H1 (cell line): ENCODE measurements around the gene STARD6. TPM values are rescaled to one million over a fixed set of nuclear protein-coding genes. Genes with fewer than 3 reads are reported as not detected.

Source experiments
- CTCF ChIA-PET: fragments of 300-600 bp; sonication (Branson Sonifier 250); formaldehyde crosslinking; loops from one replicate; lab custom pipeline; 2021; ENCODE audit not compliant: partially characterized antibody; lab: Charles Lee
- POLR2A ChIA-PET: fragments of 300-600 bp; sonication (Branson Sonifier 250); formaldehyde crosslinking; loops from one replicate; lab custom pipeline; 2021; ENCODE audit warnings: inconsistent platforms; ENCODE audit not compliant: partially characterized antibody; lab: Charles Lee
- DNase-seq, 2 experiments: peaks; one replicate each; pipeline versions ENCODE4 v3.0.0 to v3.0.0-alpha.2; 2010 to 2022; ENCODE audit warnings: low spot score in 2 of 2, low read depth in 1 of 2, mixed read lengths in 1 of 2
- FAIRE-seq: peaks from 2 replicates; lab custom pipeline; 2011; peaks lifted over from hg19 to GRCh38; lab: Jason Lieb, UNC
- H2AFZ ChIP-seq: 2 replicates; pipeline ENCODE4 v1.8.1; 2012; ENCODE audit warnings: low read length, inconsistent platforms
- H2AK5ac ChIP-seq: 2 replicates; pipeline ENCODE4 v1.6.1; 2013; ENCODE audit warnings: low read depth, low read length
- H2BK120ac ChIP-seq: replicated peaks from 2 replicates; pipeline ENCODE3; 2013; ENCODE audit warnings: low read depth, low read length, inconsistent platforms
- H2BK12ac ChIP-seq: 2 replicates; pipeline ENCODE4 v1.6.1; 2013; ENCODE audit warnings: low read depth, low read length
- H2BK15ac ChIP-seq: 2 replicates; pipeline ENCODE4 v1.6.1; 2013; ENCODE audit warnings: low read length
- H2BK20ac ChIP-seq: 2 replicates; pipeline ENCODE4 v1.6.1; 2013; ENCODE audit warnings: low read length
- H2BK5ac ChIP-seq: 2 replicates; pipeline ENCODE4 v1.6.1; 2013; ENCODE audit warnings: low read depth, low read length
- H3K14ac ChIP-seq: 2 replicates; pipeline ENCODE4 v1.6.1; 2013; ENCODE audit warnings: inconsistent platforms; ENCODE audit not compliant: insufficient read length
- H3K18ac ChIP-seq: 2 replicates; pipeline ENCODE4 v1.6.1; 2013; ENCODE audit warnings: low read length; ENCODE audit errors: extremely low read depth
- H3K23ac ChIP-seq: 2 replicates; pipeline ENCODE4 v1.6.1; 2013; ENCODE audit warnings: inconsistent platforms; ENCODE audit not compliant: insufficient read length
- H3K23me2 ChIP-seq: 2 replicates; pipeline ENCODE4 v1.6.1; 2013; ENCODE audit warnings: low read depth, low read length
- H3K27ac ChIP-seq: 2 replicates; pipeline ENCODE4 v1.6.1; 2011; ENCODE audit warnings: low read depth, low read length, inconsistent platforms
- H3K27me3 ChIP-seq, 4 experiments: replicated peaks in 1 of 4; 1 replicate in 1 of 4; 2 replicates in 3 of 4; pipeline versions ENCODE4 v1.6.1 to v1.8.1; 2011 to 2013; ENCODE audit warnings: low read length in 3 of 4, mild to moderate bottlenecking in 3 of 4, inconsistent platforms in 2 of 4, mixed read lengths in 2 of 4, moderate library complexity in 1 of 4; ENCODE audit not compliant: control insufficient read depth in 3 of 4, insufficient read depth in 3 of 4; ENCODE audit errors: extremely low read depth in 1 of 4
- H3K36me3 ChIP-seq, 4 experiments: 2 replicates each; pipeline versions ENCODE4 v1.6.1 to v1.8.1; 2011 to 2013; ENCODE audit warnings: mild to moderate bottlenecking in 4 of 4, low read length in 3 of 4, moderate library complexity in 2 of 4, control low read depth in 1 of 4, inconsistent platforms in 1 of 4; ENCODE audit not compliant: insufficient read depth in 4 of 4, control insufficient read depth in 2 of 4
- H3K4ac ChIP-seq: replicated peaks from 2 replicates; pipeline ENCODE3; 2013; ENCODE audit warnings: low read length, low read depth, mixed read lengths, inconsistent platforms; ENCODE audit not compliant: insufficient read length
- H3K4me1 ChIP-seq, 4 experiments: replicated peaks in 1 of 4; 1 replicate in 1 of 4; 2 replicates in 3 of 4; pipeline versions ENCODE4 v1.6.1 to v1.8.1; 2011 to 2013; ENCODE audit warnings: low read length in 3 of 4, inconsistent platforms in 2 of 4, mixed read lengths in 1 of 4; ENCODE audit not compliant: insufficient read depth in 4 of 4, control insufficient read depth in 3 of 4
- H3K4me2 ChIP-seq, 2 experiments: 2 replicates each; pipeline versions ENCODE4 v1.6.1 to v1.8.1; 2011 to 2013; ENCODE audit warnings: low read depth in 2 of 2, low read length in 2 of 2, control low read depth in 1 of 2, inconsistent platforms in 1 of 2, mild to moderate bottlenecking in 1 of 2; ENCODE audit not compliant: insufficient read depth in 1 of 2
- H3K4me3 ChIP-seq, 4 experiments: fragments of 200-600, 300-600 bp in 1 of 4; sonication (generic), shearing (Covaris generic), sonication (Bioruptor Twin) in 1 of 4; 2 replicates each; pipeline versions ENCODE4 v1.5.1 to v1.8.1; 2011 to 2016; ENCODE audit warnings: low read length in 4 of 4, low read depth in 3 of 4, control low read depth in 2 of 4, inconsistent platforms in 2 of 4, mild to moderate bottlenecking in 2 of 4, mixed read lengths in 1 of 4, moderate library complexity in 1 of 4; ENCODE audit not compliant: insufficient read depth in 2 of 4; ENCODE audit errors: extremely low read depth in 1 of 4
- H3K56ac ChIP-seq: replicated peaks from 2 replicates; pipeline ENCODE3; 2013; ENCODE audit warnings: low read depth, mild to moderate bottlenecking, mixed read lengths, low read length, inconsistent platforms; ENCODE audit not compliant: insufficient read length
- H3K79me1 ChIP-seq: 2 replicates; pipeline ENCODE4 v1.6.1; 2013; ENCODE audit warnings: low read depth, low read length, control low read depth
- H3K79me2 ChIP-seq, 2 experiments: 2 replicates each; pipeline versions ENCODE4 v1.6.1 to v1.8.1; 2012 to 2013; ENCODE audit warnings: low read length in 2 of 2, mild to moderate bottlenecking in 2 of 2, inconsistent platforms in 1 of 2; ENCODE audit not compliant: insufficient read depth in 2 of 2, control insufficient read depth in 1 of 2
- H3K9ac ChIP-seq, 4 experiments: replicated peaks in 1 of 4; 1 replicate in 1 of 4; 2 replicates in 3 of 4; pipeline versions ENCODE4 v1.6.1 to v1.8.1; 2011 to 2013; ENCODE audit warnings: low read depth in 3 of 4, low read length in 3 of 4, control low read depth in 2 of 4, mild to moderate bottlenecking in 2 of 4, moderate library complexity in 2 of 4, inconsistent platforms in 1 of 4; ENCODE audit errors: extremely low read depth in 1 of 4
- H3K9me3 ChIP-seq, 2 experiments: 2 replicates each; pipeline versions ENCODE4 v1.6.1 to v1.8.1; 2012 to 2013; ENCODE audit warnings: mild to moderate bottlenecking in 2 of 2, moderate library complexity in 2 of 2, control low read depth in 1 of 2, inconsistent platforms in 1 of 2, low read depth in 1 of 2, low read length in 1 of 2, mixed read lengths in 1 of 2; ENCODE audit not compliant: insufficient read depth in 2 of 2
- H4K20me1 ChIP-seq, 2 experiments: replicated peaks in 1 of 2; 2 replicates each; pipeline versions ENCODE3 to v1.8.1; 2011 to 2013; ENCODE audit warnings: inconsistent platforms in 2 of 2, low read length in 2 of 2, mild to moderate bottlenecking in 1 of 2; ENCODE audit not compliant: insufficient read depth in 2 of 2, control insufficient read depth in 1 of 2
- H4K5ac ChIP-seq: 2 replicates; pipeline ENCODE4 v1.6.1; 2013; ENCODE audit warnings: low read length, low read depth, mixed read lengths, inconsistent platforms; ENCODE audit not compliant: insufficient read length
- H4K8ac ChIP-seq: 2 replicates; pipeline ENCODE4 v1.8.0; 2013; ENCODE audit warnings: mild to moderate bottlenecking, moderate library complexity, low read length, inconsistent platforms; ENCODE audit not compliant: insufficient read depth; ENCODE audit errors: extremely low read depth
- H4K91ac ChIP-seq: replicated peaks from 2 replicates; pipeline ENCODE3; 2013; ENCODE audit warnings: low read length, mixed read lengths, inconsistent platforms; ENCODE audit not compliant: insufficient read length
- CBX5 ChIP-seq: fragments of 300-800, 300-1000 bp; sonication (generic); IDR thresholded peaks from 2 replicates; pipeline ENCODE4 v1.7.1; 2016; ENCODE audit warnings: antibody characterized with exemption, low read length, low read depth
- CBX8 ChIP-seq: fragments of 300-800, 300-1000 bp; sonication (generic); IDR thresholded peaks from 2 replicates; pipeline ENCODE4 v1.7.1; 2016; ENCODE audit warnings: low read depth, low read length, borderline replicate concordance
- CEBPB ChIP-seq: IDR thresholded peaks from 2 replicates; pipeline ENCODE4 v1.6.1; 2012; ENCODE audit warnings: low read depth, low read length
- CHD1 ChIP-seq: IDR thresholded peaks from 2 replicates; pipeline ENCODE4 v1.6.1; 2012; ENCODE audit warnings: low read depth, low read length, improper control_type of control experiment
- CREB1 ChIP-seq: IDR thresholded peaks from 2 replicates; pipeline ENCODE4 v1.6.1; 2012; ENCODE audit warnings: inconsistent platforms
- EGR1 ChIP-seq: IDR thresholded peaks from 2 replicates; pipeline ENCODE4 v1.6.1; 2011; ENCODE audit warnings: low read depth, low read length, borderline replicate concordance
- EZH2 ChIP-seq: fragments of 200-600 bp; sonication (generic); IDR thresholded peaks from 2 replicates; pipeline ENCODE4 v1.7.1; 2012; ENCODE audit warnings: low read depth, mild to moderate bottlenecking, moderate library complexity, low read length, inconsistent platforms; ENCODE audit not compliant: severe bottlenecking
- GABPA ChIP-seq: IDR thresholded peaks from 2 replicates; pipeline ENCODE4 v1.6.1; 2011; ENCODE audit warnings: mild to moderate bottlenecking, low read length, moderate library complexity, borderline replicate concordance; ENCODE audit not compliant: insufficient read depth
- JUN ChIP-seq: IDR thresholded peaks from 2 replicates; pipeline ENCODE4 v1.6.1; 2011; ENCODE audit warnings: low read depth, mild to moderate bottlenecking, improper control_type of control experiment, low read length
- KDM5A ChIP-seq: fragments of 200-600 bp; IDR thresholded peaks from 2 replicates; pipeline ENCODE4 v1.7.1; 2012; ENCODE audit warnings: mild to moderate bottlenecking, low read length, inconsistent platforms, mixed read lengths
- MAFK ChIP-seq: IDR thresholded peaks from 2 replicates; pipeline ENCODE4 v1.6.1; 2012; ENCODE audit warnings: low read depth, mild to moderate bottlenecking, improper control_type of control experiment, low read length
- POLR2AphosphoS5 ChIP-seq: IDR thresholded peaks from 2 replicates; pipeline ENCODE4 v1.6.1; 2011; ENCODE audit warnings: low read depth, low read length
- RAD21 ChIP-seq, 2 experiments: IDR thresholded peaks in 1 of 2; conservative IDR thresholded peaks in 1 of 2; 2 replicates each; pipeline ENCODE4 v1.6.1; 2011; ENCODE audit warnings: low read depth in 2 of 2, low read length in 2 of 2, improper control_type of control experiment in 1 of 2, inconsistent platforms in 1 of 2, mild to moderate bottlenecking in 1 of 2, moderate library complexity in 1 of 2
- RNF2 ChIP-seq: fragments of 200-900, 300-1000 bp; sonication (generic); IDR thresholded peaks from 2 replicates; pipeline ENCODE4 v1.7.1; 2016; ENCODE audit warnings: borderline replicate concordance, low read depth, mild to moderate bottlenecking, antibody characterized with exemption, low read length; ENCODE audit not compliant: poor library complexity, severe bottlenecking; ENCODE audit errors: missing control alignments
- SP4 ChIP-seq: IDR thresholded peaks from 2 replicates; pipeline ENCODE4 v1.6.1; 2012; ENCODE audit warnings: low read length, inconsistent platforms
- WGBS, 2 experiments: shearing (Covaris generic) in 1 of 2; methylation state at CpG; one replicate each; pipeline versions ENCODE4 v1.1.6 to v1.1.7; 2013 to 2015; ENCODE audit warnings: low lambda C conversion rate in 2 of 2, mixed read lengths in 2 of 2, inconsistent platforms in 1 of 2, low coverage in 1 of 2, missing lambda C conversion rate in 1 of 2; ENCODE audit not compliant: insufficient replicate concordance in 2 of 2, insufficient coverage in 1 of 2, insufficient read length in 1 of 2; ENCODE audit errors: extremely low coverage in 1 of 2, missing lambda C conversion rate in 1 of 2; 5-methylcytosine and 5-hydroxymethylcytosine counted together
- polyA plus RNA-seq, 7 experiments: library from polyadenylated mRNA; depleted of rRNA in 3 of 7; stranded (reverse) in 5 of 7; unstranded in 2 of 7; fragments of >200 nt in 5 of 7; fragments of 200-250 nt in 2 of 7; gene quantifications; 1 replicate in 5 of 7; 2 replicates in 1 of 7; 4 replicates in 1 of 7; pipeline versions ENCODE4 v1.2.1 to v1.2.3, GENCODE V29; 2011 to 2013; ENCODE audit warnings: missing spikeins in 2 of 7, mixed read lengths in 2 of 7
- total RNA-seq: library from RNA; stranded (reverse); fragmentation: NEBNext Ultra II Directional; extraction: Animal tissue kit (Norgen Biotek cat#: 25700); gene quantifications from 2 replicates; pipeline ENCODE4 v1.2.1, GENCODE V29; 2021

The STARD6 gene
- total and polyA plus RNA-seq, 2 of the 8 experiments (the other 6 are each of a cell fraction or from before 2014, with no cell fraction given): not detected

- H4K91ac ChIP-seq: no peak overlapping the region
- no peak overlapping the region for H3K23ac ChIP-seq
- no peak overlapping the region for H3K4me3 ChIP-seq
- H3K9me3 ChIP-seq: no peaks in the 10 kb centered on the region
- H3K27ac ChIP-seq: no peak overlapping the region
- no peaks in the 10 kb centered on the region for H3K27me3 ChIP-seq
- H2AK5ac ChIP-seq: no peak overlapping the region
- no peak overlapping the region for H2BK5ac ChIP-seq
- no peak overlapping the region for H3K4me2 ChIP-seq
- H2BK12ac ChIP-seq: no peak overlapping the region
- H2BK15ac ChIP-seq: no peak overlapping the region
- H3K4ac ChIP-seq: no peak overlapping the region
- no peak overlapping the region for H4K8ac ChIP-seq
- no peak overlapping the region for H4K5ac ChIP-seq
- FAIRE-seq (no peak), DNase-seq (no peak)
- H3K56ac ChIP-seq: no peak overlapping the region
- no peaks in the 10 kb centered on the region for H3K79me2 ChIP-seq
- ChIA-PET POLR2A (no interaction called here), CTCF (no interaction called here)
- no peak overlapping the region for H3K9ac ChIP-seq
- no peak overlapping the region for H2BK120ac ChIP-seq
- H3K14ac ChIP-seq: no peak overlapping the region
- no peaks in the 10 kb centered on the region for H3K79me1 ChIP-seq
- H3K36me3 ChIP-seq: no peaks in the 10 kb centered on the region
- H3K18ac ChIP-seq: no peak overlapping the region
- H2AFZ ChIP-seq: no peak overlapping the region
- H4K20me1 ChIP-seq: no peaks in the 10 kb centered on the region
- 94% methylated on average over 2 of the region's 2 CpGs; no CpG with 5 or more reads in 1 of the 2 experiments for WGBS, 2 experiments
- 0 out of 2 replicates have a peak, but pooled peaks cover 2% of the 10 kb centered on the region for H3K23me2 ChIP-seq
- no peak overlapping the region for H2BK20ac ChIP-seq
- no peaks in the 10 kb centered on the region for H3K4me1 ChIP-seq
- no peak for TF ChIP-seq SP4
- no peak for TF ChIP-seq CHD1
- TF ChIP-seq KDM5A: no peak
- TF ChIP-seq POLR2AphosphoS5: no peak
- TF ChIP-seq MAFK: no peak
- no peak for TF ChIP-seq CBX8
- TF ChIP-seq RAD21 (IDR thresholded peaks at IDR 0.05 in 1 of 2, conservative IDR thresholded peaks at IDR 0.05 in 1 of 2; ENCODE audit: low read depth in 2 of 2, low read length in 2 of 2): no peak
- TF ChIP-seq EGR1: no peak
- TF ChIP-seq JUN: no peak
- TF ChIP-seq CEBPB: no peak
- TF ChIP-seq CREB1: no peak
- no peak for TF ChIP-seq GABPA
- no peak for TF ChIP-seq RNF2
- TF ChIP-seq EZH2: no peak
- no peak for TF ChIP-seq CBX5
Measured at GRCh38 chr18:54335638-54336173, 22.0 kb downstream of the STARD6 start.
